Measurements from ENCODE around the gene MPC2. TPM values are rescaled to one million over a fixed set of nuclear protein-coding genes. Genes with fewer than 3 reads are reported as not detected.
"Not testable (repeated sequence)": the region's sequence is repeated elsewhere in the genome, so short reads cannot be mapped to it uniquely, and the experiment has no call there.

Gene MPC2
- total RNA-seq, 1 experiment from 2014 or later, result 32.9 TPM

DNA sequence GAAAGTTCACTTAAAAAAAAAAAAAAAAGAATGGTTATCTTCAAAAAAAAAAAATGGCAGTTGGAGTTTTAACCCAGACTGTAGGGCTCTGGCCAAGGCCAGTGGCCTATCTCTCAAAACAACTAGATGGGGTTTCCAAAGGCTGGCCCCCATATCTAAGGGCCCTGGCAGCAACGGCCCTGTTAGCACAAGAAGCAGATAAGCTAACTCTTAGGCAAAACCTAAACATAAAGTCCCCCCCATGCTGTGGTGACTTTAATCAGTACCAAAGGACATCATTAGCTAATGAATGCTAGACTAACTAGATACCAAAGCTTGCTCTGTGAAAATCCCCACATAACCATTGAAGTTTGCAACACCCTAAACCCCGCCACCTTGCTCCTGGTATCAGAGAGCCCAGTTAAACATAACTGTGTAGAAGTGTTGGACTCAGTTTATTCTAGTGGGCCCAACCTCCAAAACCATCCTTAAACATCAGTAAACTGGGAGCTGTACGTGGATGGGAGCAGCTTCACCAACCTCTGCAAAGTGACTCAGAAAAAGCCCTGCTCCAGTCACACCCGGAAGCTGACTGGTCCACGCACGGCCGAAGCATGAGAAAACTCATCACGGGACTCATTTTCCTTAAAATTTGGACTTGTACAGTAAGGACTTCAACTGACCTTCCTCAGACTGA, 70.0 kb downstream of the MPC2 start:
- not testable (repeated sequence) for H4K5ac ChIP-seq (ENCODE audit: insufficient read length, low read depth, low read length); H2AK5ac ChIP-seq (ENCODE audit: insufficient read length, low read length); H4K20me1 ChIP-seq (ENCODE audit: control insufficient read depth, insufficient read depth, insufficient read length); H3K56ac ChIP-seq (ENCODE audit: insufficient read length, low read depth, low read length); H4K8ac ChIP-seq (replicated peaks; ENCODE audit: insufficient read length, low read depth, low read length); H3T11ph ChIP-seq (ENCODE audit: low read length); H3K4ac ChIP-seq (ENCODE audit: low read depth, low read length); H4K91ac ChIP-seq (ENCODE audit: insufficient read length, low read depth, low read length); H3K18ac ChIP-seq (ENCODE audit: insufficient read length, low read depth, low read length); H2AFZ ChIP-seq (ENCODE audit: low read length); H3K9me3 ChIP-seq (ENCODE audit: control insufficient read depth, low read depth, low read length); H3K23me2 ChIP-seq (ENCODE audit: insufficient read length, low read depth, low read length, poor library complexity, severe bottlenecking); H2BK15ac ChIP-seq (ENCODE audit: low read depth, low read length); H3K4me1 ChIP-seq (ENCODE audit: insufficient read depth, low read length); H3K23ac ChIP-seq (ENCODE audit: insufficient read length, low read depth, low read length); H2BK12ac ChIP-seq (ENCODE audit: insufficient read length, low read depth, low read length); H3K14ac ChIP-seq (ENCODE audit: insufficient read depth, low read length); H3K79me1 ChIP-seq (ENCODE audit: insufficient read depth, low read depth, low read length, poor library complexity, severe bottlenecking); DNase-seq; H3K27me3 ChIP-seq (ENCODE audit: insufficient read depth, low read length); H3K4me3 Mint-ChIP-seq; H3K79me2 ChIP-seq (ENCODE audit: insufficient read depth, low read length); H3K9ac ChIP-seq (ENCODE audit: extremely low read depth, insufficient read length, low read length); H2BK20ac ChIP-seq (ENCODE audit: low read depth, low read length, poor library complexity, severe bottlenecking); H3K27ac ChIP-seq (ENCODE audit: insufficient read length, low read depth, low read length); H3K27ac Mint-ChIP-seq; H2BK120ac ChIP-seq (ENCODE audit: low read depth, low read length, poor library complexity, severe bottlenecking); H3K36me3 Mint-ChIP-seq (ENCODE audit: insufficient read depth in 1 of 3, low read depth in 3 of 3); H3K27me3 Mint-ChIP-seq (ENCODE audit: low read depth); H3K4me2 ChIP-seq (ENCODE audit: insufficient read depth, insufficient read length, low read length); H2BK5ac ChIP-seq (ENCODE audit: insufficient read length, low read length); H3K9me3 Mint-ChIP-seq
- H3K4me1 Mint-ChIP-seq, result peaks cover 34 to 39% of the 10 kb centered on the region in 2 experiments
- no CpG with 5 or more reads among the region's 8 CpGs for WGBS (ENCODE audit: extremely low coverage, insufficient read length, low lambda C conversion rate)

Other genes starting within 250 kb of the MPC2 start
- gene MPZL1, start 215.1 kb downstream of the MPC2 start, total RNA-seq (2021), result 60.7 and 68.6 TPM in 2 replicates
- 0.20 TPM in 1 of 2 replicates, not detected in the other for gene ADCY10, start 22.9 kb downstream of the MPC2 start, total RNA-seq (2021)
- gene DCAF6, start 389 bp downstream of the MPC2 start, total RNA-seq (2021), result 15.8 and 16.0 TPM in 2 replicates
- gene GPR161, start 199.9 kb upstream of the MPC2 start, total RNA-seq (2021), result 9.9 and 10.6 TPM in 2 replicates
- gene TIPRL, start 241.9 kb upstream of the MPC2 start, total RNA-seq (2021), result 24.0 and 24.4 TPM in 2 replicates

Data from H9 (cell line).